K562 (cell line): ENCODE measurements around the gene KNG1. TPM values are rescaled to one million over a fixed set of nuclear protein-coding genes. Genes with fewer than 3 reads are reported as not detected.
A peak's percentile ranks its signal among the peaks of the same experiment; 100 is the strongest.

Source experiments
- ATF2 ChIP-seq: sonication (generic); formaldehyde crosslinking; IDR thresholded peaks from 2 replicates; pipeline ENCODE4 v1.8.1; 2022; ENCODE audit warnings: missing genetic modification reagents
- CBFA2T3 ChIP-seq: fragments of 450-650 bp; IDR thresholded peaks from 2 replicates; pipeline ENCODE4 v1.6.1; 2017
- CREBBP ChIP-seq: IDR thresholded peaks from one replicate; pipeline ENCODE4 v1.6.1; 2012; ENCODE audit warnings: low read depth, mild to moderate bottlenecking, control low read depth, inconsistent platforms, low read length
- DEAF1 ChIP-seq: fragments of 450-650 bp; formaldehyde crosslinking; IDR thresholded peaks from 2 replicates; pipeline ENCODE4 v1.4.0; 2020; ENCODE audit warnings: mild to moderate bottlenecking, moderate library complexity
- DIDO1 ChIP-seq: fragments of 450-650 bp; IDR thresholded peaks from 2 replicates; pipeline ENCODE4 v1.6.1; 2016; ENCODE audit warnings: low read depth, missing biosample characterization, missing genetic modification characterization
- FOSL1 ChIP-seq: fragments of 200-800 bp; sonication (Bioruptor generic); conservative IDR thresholded peaks from 2 replicates; pipeline ENCODE4 v1.6.1; 2016; ENCODE audit warnings: missing genetic modification characterization, missing compliant biosample characterization
- HDAC3 ChIP-seq: fragments of 450-650 bp; IDR thresholded peaks from 2 replicates; pipeline ENCODE4 v1.6.1; 2018; ENCODE audit warnings: borderline replicate concordance, mild to moderate bottlenecking, moderate library complexity; ENCODE audit not compliant: partially characterized antibody
- HES1 ChIP-seq: fragments of 450-650 bp; IDR thresholded peaks from 2 replicates; pipeline ENCODE4 v1.6.1; 2016; ENCODE audit warnings: low read depth, mild to moderate bottlenecking, moderate library complexity
- MAFK ChIP-seq: IDR thresholded peaks from 2 replicates; pipeline ENCODE4 v1.6.1; 2011; ENCODE audit warnings: low read length, improper control_type of control experiment
- MECOM ChIP-seq: fragments of 250-450 bp; sonication (Bioruptor Pico); IDR thresholded peaks from 2 replicates; pipeline ENCODE4 v1.8.0; 2022; ENCODE audit warnings: inconsistent platforms
- NCOA1 ChIP-seq: fragments of 450-650 bp; IDR thresholded peaks from 2 replicates; pipeline ENCODE4 v1.6.1; 2016; ENCODE audit warnings: low read depth
- PBX2 ChIP-seq, 2 experiments: IDR thresholded peaks in 1 of 2; conservative IDR thresholded peaks in 1 of 2; 2 replicates each; pipeline ENCODE4 v1.6.1; 2016; ENCODE audit warnings: low read depth in 2 of 2, mild to moderate bottlenecking in 1 of 2, missing compliant biosample characterization in 1 of 2, missing genetic modification characterization in 1 of 2, moderate library complexity in 1 of 2
- PCBP1 ChIP-seq: fragments of 200-400 bp; formaldehyde crosslinking; IDR thresholded peaks from 2 replicates; pipeline ENCODE4 v1.6.1; 2018; ENCODE audit warnings: mild to moderate bottlenecking, low read depth, low read length; ENCODE audit not compliant: poor library complexity, severe bottlenecking
- SETDB1 ChIP-seq: IDR thresholded peaks from one replicate; pipeline ENCODE4 v1.6.1; 2012; ENCODE audit warnings: low read length, control low read depth, inconsistent platforms
- SPI1 ChIP-seq: IDR thresholded peaks from 2 replicates; pipeline ENCODE4 v1.6.1; 2011; ENCODE audit warnings: low read depth, low read length, control low read depth, borderline replicate concordance
- TAF9B ChIP-seq: fragments of 450-650 bp; IDR thresholded peaks from 2 replicates; pipeline ENCODE4 v1.6.1; 2018; ENCODE audit warnings: mild to moderate bottlenecking; ENCODE audit not compliant: partially characterized antibody
- ZNF253 ChIP-seq: fragments of 250-450 bp; sonication (Bioruptor Pico); conservative IDR thresholded peaks from 2 replicates; pipeline ENCODE4 v1.6.1; 2021; ENCODE audit warnings: mild to moderate bottlenecking
- ZNF766 ChIP-seq: fragments of 200-800 bp; sonication (Bioruptor generic); conservative IDR thresholded peaks from 2 replicates; pipeline ENCODE4 v1.6.1; 2016; ENCODE audit warnings: missing genetic modification characterization, missing compliant biosample characterization
- polyA plus RNA-seq, 8 experiments: library from polyadenylated mRNA; depleted of rRNA in 4 of 8; stranded (reverse) in 5 of 8; unstranded in 3 of 8; fragments of >200 nt; fragmentation: Nextera tagmentation in 2 of 8; fragmentation: Illumina TruSeq in 1 of 8; extraction: Ambion mirVana in 2 of 8; extraction: Trizol in 1 of 8; gene quantifications; 2 replicates each; pipeline versions ENCODE4 v1.2.1 to v1.2.3, GENCODE V29; 2011 to 2014; ENCODE audit warnings: inconsistent platforms in 1 of 8, missing spikeins in 1 of 8
- total RNA-seq, 7 experiments: library from RNA; depleted of rRNA in 6 of 7; stranded (reverse); fragments of >200 nt in 6 of 7; fragmentation: Illumina TruSeq in 2 of 7; extraction: Trizol in 2 of 7; gene quantifications; 2 replicates each; pipeline versions ENCODE4 v1.2.1 to v1.2.3, GENCODE V29; 2011 to 2021; ENCODE audit warnings: low replicate concordance in 1 of 7

KNG1 gene
- total and polyA plus RNA-seq, 9 of the 15 experiments (the other 6 are each of a cell fraction or from before 2014, with no cell fraction given) = 0.09 TPM; not detected in 8

GRCh38 chr3:186700267-186700666, 16.9 kb upstream of the KNG1 start (continued):
- no peak for TF ChIP-seq DEAF1 (CRISPR knock-in tag)
- TF ChIP-seq MECOM (CRISPR knock-in tag) = no peak
- peak; percentile 71 for TF ChIP-seq HDAC3
- TF ChIP-seq MAFK = peak; percentile 97
- no peak for TF ChIP-seq DIDO1 (tag)
- peak; percentile 83 for TF ChIP-seq TAF9B
- TF ChIP-seq NCOA1 = peak; percentile 78
- no peak for TF ChIP-seq ATF2 (CRISPR knock-in tag)
- TF ChIP-seq ZNF766 = peak; percentile 69
- TF ChIP-seq CBFA2T3 = peak; percentile 97
- no peak for TF ChIP-seq ZNF253
- TF ChIP-seq SPI1 = no peak
- no peak for TF ChIP-seq SETDB1
- no peak for TF ChIP-seq PCBP1
- no peak for TF ChIP-seq CREBBP
- TF ChIP-seq PBX2 (CRISPR knock-in tag; IDR thresholded peaks at IDR 0.05; ENCODE audit: low read depth) = no peak
- 0 out of 2 replicates have a peak, but pooled peaks have one; percentile 20 for TF ChIP-seq PBX2 (tag; conservative IDR thresholded peaks at IDR 0.05; ENCODE audit: low read depth)
- peak; percentile 59 for TF ChIP-seq HES1
- peak; percentile 70; the same call in 1 of the 2 replicates for TF ChIP-seq FOSL1 (tag)
